T-helper 1 cell treated with Interleukin-12 subunit alpha and Interleukin-12 subunit beta and Interleukin-4 antibody, amounts not matched to agents 30 ng/mL and 1 ng/mL, for 36 hours (primary cell): ENCODE data around the gene EPHA8. TPM values are rescaled to one million over a fixed set of nuclear protein-coding genes. Genes with fewer than 3 reads are reported as not detected.

Source experiments
- intact Hi-C: fragments of 100-400 bp; cut with micrococcal nuclease; formaldehyde crosslinking; loops from one replicate; pipeline ENCODE4 v1.15.1; 2024
- total RNA-seq: library from RNA; stranded (reverse); gene quantifications from 2 replicates; pipeline ENCODE4 v1.2.3, GENCODE V29; 2022

Gene EPHA8
- total RNA-seq, 1 donor from 2014 or later = not detected

DNA sequence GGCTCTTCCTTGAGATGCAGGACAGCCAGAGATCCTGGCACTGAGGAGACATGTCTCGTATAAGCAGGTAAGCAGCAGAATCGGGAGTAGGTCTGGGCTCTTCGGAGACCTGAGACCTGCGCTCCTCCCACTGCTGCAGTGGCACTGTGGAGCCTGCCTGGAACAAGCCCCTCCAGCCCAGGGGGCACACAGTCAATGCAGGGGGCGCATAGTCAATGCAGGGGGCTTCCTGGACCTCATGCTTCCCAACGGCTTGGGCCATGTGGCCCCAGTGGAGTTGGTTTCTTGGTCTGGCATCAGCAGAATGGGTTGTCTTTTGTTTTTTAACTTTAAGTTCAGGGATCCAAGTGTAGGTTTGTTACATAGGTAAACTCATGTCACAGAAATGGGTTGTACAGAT, 27.9 kb upstream of the EPHA8 start:
- intact Hi-C loops = no loop called here

DNA sequence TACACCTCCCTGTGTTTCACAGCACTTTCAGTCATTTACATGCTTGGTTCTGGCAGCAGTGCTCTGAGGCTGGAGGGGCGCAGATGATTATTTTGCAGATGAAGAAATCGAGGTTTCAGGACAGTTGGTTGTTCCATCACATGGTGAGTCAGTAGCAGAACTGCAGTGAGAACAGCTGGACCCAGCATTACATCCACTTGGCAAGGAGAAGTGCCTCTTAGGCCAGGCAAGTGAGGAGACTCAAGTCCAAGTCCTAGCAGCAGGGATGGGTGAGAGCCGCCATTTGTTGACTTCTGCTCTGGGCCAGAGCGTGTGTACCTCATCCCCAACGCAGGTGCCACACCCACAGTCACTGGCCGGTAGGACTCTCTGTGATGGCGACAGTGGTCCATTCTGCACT, 26.8 kb upstream of the EPHA8 start:
- intact Hi-C loops = no loop called here

- intact Hi-C loops = no loop called here
Measured at GRCh38 chr1:22537441-22538139, 25.7 kb upstream of the EPHA8 start.

GRCh38 chr1:22539510-22540118, 23.7 kb upstream of the EPHA8 start:
- intact Hi-C loops = no loop called here

- intact Hi-C loops = no loop called here
Measured at GRCh38 chr1:22540337-22540736, 23.0 kb upstream of the EPHA8 start.

GRCh38 chr1:22542886-22543285, 20.4 kb upstream of the EPHA8 start:
- intact Hi-C loops = no loop called here

DNA sequence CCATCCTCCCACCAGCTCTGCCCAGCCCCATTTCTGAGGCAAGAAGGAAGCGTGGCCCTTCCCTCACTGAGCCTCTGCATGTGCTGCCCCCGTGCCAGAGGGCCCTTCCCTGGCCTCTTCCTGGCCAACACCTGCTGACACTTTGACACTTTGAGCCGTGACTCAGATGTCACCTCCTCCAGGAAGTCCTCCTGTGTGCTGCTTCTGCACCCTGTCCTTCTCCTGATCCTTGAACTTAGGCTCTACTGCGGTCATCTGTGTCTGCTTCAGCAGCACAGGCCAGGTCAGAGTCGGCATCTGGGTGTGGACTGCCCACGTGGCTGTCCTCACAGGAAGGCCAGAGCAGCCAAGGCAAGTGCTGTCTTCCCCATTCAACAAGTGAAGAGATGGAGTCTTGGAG, 19.6 kb upstream of the EPHA8 start:
- intact Hi-C loops = no loop called here

DNA sequence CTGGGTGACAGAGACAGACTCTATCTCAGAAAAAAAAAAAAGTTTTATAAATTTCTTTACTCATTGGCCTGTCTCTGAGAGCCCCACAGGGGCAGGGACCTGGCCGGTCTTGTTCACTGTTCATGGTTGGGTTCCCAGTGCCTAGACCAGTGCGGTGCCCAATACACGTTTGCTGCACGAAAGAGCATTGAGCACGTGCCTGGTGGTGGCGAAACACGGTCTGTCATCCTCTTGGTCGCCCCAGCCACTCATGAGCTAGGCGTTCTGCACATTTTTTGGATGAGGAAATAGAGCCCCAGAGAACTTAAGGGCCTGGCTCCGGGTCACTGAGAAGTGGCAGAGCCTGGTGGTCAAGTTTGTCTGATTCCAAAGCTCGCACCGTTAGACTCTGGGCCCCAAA, 18.7 kb upstream of the EPHA8 start:
- intact Hi-C loops = no loop called here

GRCh38 chr1:22545141-22545540, 18.1 kb upstream of the EPHA8 start:
- intact Hi-C loops = no loop called here

DNA sequence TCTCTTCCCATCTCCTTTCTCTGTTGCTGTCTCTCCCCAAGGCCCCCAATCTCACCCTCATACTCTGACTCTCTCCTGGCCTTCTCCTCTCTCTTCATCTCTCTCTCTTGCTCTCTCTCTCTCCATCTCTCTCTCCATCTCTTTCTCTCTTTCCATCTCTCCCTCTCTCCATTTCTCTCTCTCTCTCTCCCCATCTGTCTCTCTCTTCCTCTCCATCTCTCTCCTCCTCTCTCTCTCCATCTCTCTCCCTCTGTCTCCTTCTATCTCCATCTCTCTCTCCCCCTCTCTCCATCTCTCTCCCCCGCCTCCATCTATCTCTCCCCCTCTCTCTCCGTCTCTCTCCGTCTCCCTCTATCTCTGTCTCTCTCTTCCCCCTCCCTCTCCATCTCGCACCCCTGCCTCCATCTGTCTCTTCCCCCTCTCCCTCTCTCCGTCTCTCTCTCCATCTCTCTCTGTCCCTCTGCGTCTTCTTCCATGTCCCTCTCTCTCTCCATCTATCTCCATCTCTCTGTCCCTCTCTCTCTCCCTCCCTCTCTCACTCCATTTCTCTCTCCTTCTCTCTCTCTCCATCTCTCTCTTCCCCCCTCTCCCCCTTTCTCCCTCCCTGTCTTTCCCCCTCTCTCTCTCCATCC, 16.0 kb upstream of the EPHA8 start:
- intact Hi-C loops = no loop called here

- intact Hi-C loops = no loop called here
Measured at GRCh38 chr1:22547818-22548462, 15.3 kb upstream of the EPHA8 start.

- intact Hi-C loops = no loop called here
Measured at GRCh38 chr1:22550021-22550420, 13.3 kb upstream of the EPHA8 start.

GRCh38 chr1:22551591-22551990, 11.7 kb upstream of the EPHA8 start:
- intact Hi-C loops = no loop called here

GRCh38 chr1:22552021-22552420, 11.3 kb upstream of the EPHA8 start:
- intact Hi-C loops = no loop called here

DNA sequence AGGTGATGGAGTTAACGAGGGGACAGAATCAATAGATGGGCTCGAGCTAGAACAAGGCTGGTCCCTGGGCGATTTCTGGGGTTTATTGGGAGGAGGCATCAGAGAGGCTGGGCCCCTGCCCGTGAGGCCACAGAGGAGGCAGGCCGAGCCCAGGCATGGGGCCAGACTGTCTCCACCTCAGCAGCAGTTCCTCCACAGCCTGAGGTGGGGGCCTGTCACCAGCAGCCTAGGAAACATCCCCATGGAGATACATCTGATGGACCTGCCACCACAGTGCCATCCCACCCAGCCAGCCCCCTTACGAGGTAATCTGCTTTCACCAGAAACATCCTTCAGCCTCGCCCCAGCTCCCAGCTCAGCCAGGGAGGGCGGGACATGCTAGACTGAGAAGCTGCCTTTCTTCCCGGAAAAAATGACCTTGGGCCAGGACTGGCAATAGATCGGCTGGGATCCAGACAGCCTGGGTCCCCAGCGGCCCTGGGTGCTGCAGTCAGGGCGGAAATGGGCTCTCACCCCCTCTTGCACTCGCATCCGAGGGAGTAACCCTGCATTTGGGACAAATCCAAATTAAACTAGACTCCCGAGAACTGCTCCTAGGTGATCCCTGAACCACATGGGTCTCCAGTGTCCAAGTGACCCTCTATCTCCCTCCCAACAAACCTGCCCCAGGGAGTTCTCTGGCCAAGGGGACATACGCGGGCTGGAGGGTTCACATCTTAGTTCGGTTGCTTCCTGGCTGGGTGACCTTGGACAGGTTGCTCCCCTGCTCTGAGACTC, 10.0 kb upstream of the EPHA8 start:
- intact Hi-C loops = no loop called here

DNA sequence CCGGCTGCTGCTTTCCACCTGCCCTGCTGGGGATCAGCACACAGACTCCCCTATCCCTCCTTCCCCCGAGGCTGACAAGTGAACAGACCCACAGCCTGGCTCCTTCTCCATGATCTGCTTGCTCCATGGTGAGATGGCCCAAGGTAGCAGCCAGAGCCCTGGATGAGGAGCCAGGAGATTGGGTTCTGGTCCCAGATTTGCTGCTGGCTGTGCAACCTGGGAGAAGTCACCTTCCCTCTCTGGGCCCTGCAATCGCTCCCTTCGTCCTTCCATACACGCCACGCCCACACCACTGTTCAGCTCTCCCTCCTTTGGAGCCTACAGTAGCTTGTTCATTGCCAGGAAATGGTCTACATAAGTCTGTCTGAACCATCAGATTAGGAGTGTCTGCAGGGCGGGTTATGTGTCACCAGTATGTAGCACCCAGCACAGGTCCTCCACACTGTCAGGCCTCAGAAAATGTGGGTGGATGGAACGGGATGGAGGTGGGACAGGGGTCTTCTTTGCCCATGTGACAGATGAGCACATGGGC, 9.2 kb upstream of the EPHA8 start:
- intact Hi-C loops = no loop called here

DNA sequence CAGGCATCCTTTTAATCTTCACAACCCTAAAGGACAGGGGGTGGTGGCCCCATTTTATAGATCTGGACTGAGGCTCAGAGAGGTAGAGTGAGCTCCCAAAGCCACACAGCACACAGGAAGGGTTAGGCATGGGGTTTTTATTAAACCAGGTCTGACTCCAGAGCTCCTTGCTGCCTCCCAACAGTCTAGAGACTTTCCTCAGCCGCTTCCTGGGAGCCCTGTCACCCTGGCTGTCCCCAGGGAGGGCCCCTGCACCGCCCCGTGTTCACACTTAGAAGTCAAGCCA, 8.0 kb upstream of the EPHA8 start:
- intact Hi-C loops = no loop called here

DNA sequence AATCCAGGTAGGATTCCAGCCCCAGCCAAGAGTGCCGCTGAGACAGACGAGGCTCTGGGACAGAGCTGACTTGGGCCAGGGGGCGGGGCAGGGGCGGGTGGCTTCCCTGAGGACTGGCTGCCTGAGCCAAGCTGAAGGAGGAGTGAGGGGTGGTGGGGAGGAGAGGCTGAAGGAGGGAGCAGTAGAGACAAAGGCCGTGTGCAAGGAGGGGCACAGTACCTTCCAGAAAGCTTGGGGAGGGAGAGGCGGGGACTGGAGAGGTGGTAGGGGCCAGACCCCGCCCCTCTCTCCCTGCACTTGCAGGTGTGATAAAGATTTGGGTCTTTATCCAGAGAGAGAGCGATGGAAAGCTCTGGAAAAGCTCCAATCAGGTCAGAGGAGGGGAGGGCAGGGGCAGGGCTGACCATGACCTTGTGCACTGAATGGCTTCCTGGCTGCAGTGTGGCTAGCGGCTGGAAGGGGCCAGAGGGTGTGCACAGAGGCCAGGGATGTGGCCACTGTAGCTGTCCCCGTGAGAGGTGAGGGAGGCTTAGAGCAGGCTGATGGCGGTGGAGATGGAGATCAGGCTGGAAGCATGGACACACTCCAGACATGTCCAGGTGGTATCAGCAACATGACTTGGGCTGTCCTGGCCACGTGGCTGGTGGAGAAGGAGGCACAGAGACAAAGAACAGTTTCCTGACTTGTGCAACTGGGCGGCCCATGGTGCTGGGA, 6.7 kb upstream of the EPHA8 start:
- intact Hi-C loops = no loop called here

DNA sequence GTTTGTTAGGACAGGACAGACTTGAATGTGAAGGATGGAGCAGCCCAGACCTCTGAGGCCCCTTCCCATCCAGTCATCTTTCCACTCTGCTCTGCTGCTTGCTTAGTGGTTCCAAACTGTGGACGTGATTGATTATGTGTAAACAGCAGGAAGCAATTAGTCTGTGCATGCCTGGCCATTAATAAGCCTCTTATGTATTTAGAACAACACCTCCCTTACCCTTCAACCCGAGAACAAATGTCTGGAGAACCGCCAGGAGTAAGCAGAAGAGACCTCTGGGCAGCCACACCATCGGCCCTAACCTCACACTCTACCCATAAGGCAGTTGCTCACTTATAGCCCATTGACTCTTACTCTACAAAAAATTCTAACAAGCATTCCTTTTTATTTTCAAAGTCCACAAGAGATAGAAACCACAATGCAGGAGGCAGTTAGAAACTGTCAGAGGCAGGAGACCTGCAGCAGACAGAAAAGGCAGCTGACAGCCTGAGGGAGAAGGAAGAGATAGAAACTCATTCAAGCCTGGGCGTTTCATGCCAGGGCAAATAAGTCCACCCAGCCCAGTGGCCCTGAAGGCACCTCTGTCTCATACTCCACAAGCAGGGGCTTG, 5.8 kb upstream of the EPHA8 start:
- intact Hi-C loops = no loop called here
